ENCODE results near the gene GPATCH1.

DNA sequence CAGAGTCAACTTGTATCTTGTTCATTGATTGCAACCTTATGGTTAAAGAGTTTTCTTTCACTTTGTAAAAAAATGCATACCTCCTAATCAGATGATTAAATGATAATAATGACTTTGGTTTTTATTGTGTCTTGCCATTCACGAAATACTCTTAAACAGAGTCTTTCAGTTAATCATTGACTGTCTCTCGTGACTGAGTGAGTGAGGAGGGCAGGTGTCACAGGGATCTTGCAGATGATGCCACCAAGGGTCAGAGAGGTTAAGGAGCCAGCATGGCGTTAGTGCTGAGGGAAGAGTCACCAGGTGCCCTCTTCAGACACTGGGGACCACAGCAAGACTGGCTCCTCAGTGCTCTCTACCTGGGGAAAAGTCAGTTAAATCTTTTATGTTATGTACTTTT lies 8.0 kb downstream of the GPATCH1 start:
- TF ChIP-seq, protein P1, sequence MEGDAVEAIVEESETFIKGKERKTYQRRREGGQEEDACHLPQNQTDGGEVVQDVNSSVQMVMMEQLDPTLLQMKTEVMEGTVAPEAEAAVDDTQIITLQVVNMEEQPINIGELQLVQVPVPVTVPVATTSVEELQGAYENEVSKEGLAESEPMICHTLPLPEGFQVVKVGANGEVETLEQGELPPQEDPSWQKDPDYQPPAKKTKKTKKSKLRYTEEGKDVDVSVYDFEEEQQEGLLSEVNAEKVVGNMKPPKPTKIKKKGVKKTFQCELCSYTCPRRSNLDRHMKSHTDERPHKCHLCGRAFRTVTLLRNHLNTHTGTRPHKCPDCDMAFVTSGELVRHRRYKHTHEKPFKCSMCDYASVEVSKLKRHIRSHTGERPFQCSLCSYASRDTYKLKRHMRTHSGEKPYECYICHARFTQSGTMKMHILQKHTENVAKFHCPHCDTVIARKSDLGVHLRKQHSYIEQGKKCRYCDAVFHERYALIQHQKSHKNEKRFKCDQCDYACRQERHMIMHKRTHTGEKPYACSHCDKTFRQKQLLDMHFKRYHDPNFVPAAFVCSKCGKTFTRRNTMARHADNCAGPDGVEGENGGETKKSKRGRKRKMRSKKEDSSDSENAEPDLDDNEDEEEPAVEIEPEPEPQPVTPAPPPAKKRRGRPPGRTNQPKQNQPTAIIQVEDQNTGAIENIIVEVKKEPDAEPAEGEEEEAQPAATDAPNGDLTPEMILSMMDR (IDR thresholded peaks at IDR 0.05) = no peak
- no peak for TF ChIP-seq POLR2A (IDR thresholded peaks at IDR 0.05)
